H9 (cell line): ENCODE results near the gene TRIM40. TPM values are rescaled to one million over a fixed set of nuclear protein-coding genes. Genes with fewer than 3 reads are reported as not detected.

Experiments used
- DNase-seq: peaks from one replicate; pipeline ENCODE4 v3.0.0-alpha.2; 2017
- H2AFZ ChIP-seq: one replicate; pipeline ENCODE4 v1.6.1; 2013; ENCODE audit warnings: mild to moderate bottlenecking, low read length, control low read depth, moderate library complexity
- H2AK5ac ChIP-seq: 2 replicates; pipeline ENCODE4 v1.6.1; 2013; ENCODE audit warnings: low read length, control low read depth, mixed read lengths; ENCODE audit not compliant: insufficient read length
- H2BK120ac ChIP-seq: one replicate; pipeline ENCODE4 v1.6.1; 2013; ENCODE audit warnings: low read depth, mild to moderate bottlenecking, low read length, control low read depth, inconsistent platforms; ENCODE audit not compliant: poor library complexity, severe bottlenecking
- H2BK12ac ChIP-seq: 2 replicates; pipeline ENCODE4 v1.6.1; 2013; ENCODE audit warnings: low read length, control low read depth, mixed read lengths, low read depth; ENCODE audit not compliant: insufficient read length
- H2BK15ac ChIP-seq: 2 replicates; pipeline ENCODE4 v1.6.1; 2013; ENCODE audit warnings: low read depth, low read length, control low read depth
- H2BK20ac ChIP-seq: one replicate; pipeline ENCODE4 v1.6.1; 2013; ENCODE audit warnings: low read depth, mild to moderate bottlenecking, low read length, control low read depth, inconsistent platforms; ENCODE audit not compliant: poor library complexity, severe bottlenecking
- H2BK5ac ChIP-seq: 2 replicates; pipeline ENCODE4 v1.6.1; 2013; ENCODE audit warnings: low read length, control low read depth, mixed read lengths; ENCODE audit not compliant: insufficient read length
- H3K14ac ChIP-seq: 2 replicates; pipeline ENCODE4 v1.6.1; 2013; ENCODE audit warnings: low read length, control low read depth; ENCODE audit not compliant: insufficient read depth
- H3K18ac ChIP-seq: 2 replicates; pipeline ENCODE4 v1.6.1; 2013; ENCODE audit warnings: low read depth, mild to moderate bottlenecking, mixed read lengths, low read length, control low read depth; ENCODE audit not compliant: insufficient read length
- H3K23ac ChIP-seq: 2 replicates; pipeline ENCODE4 v1.6.1; 2013; ENCODE audit warnings: low read length, control low read depth, mixed read lengths, low read depth; ENCODE audit not compliant: insufficient read length
- H3K23me2 ChIP-seq: 2 replicates; pipeline ENCODE4 v1.6.1; 2013; ENCODE audit warnings: low read depth, mild to moderate bottlenecking, mixed read lengths, low read length, control low read depth; ENCODE audit not compliant: insufficient read length, poor library complexity, severe bottlenecking
- H3K27ac ChIP-seq: 2 replicates; pipeline ENCODE4 v1.5.1; 2013; ENCODE audit warnings: low read length, control low read depth, mixed read lengths, low read depth; ENCODE audit not compliant: insufficient read length
- H3K27me3 ChIP-seq: 2 replicates; pipeline ENCODE4 v1.6.1; 2013; ENCODE audit warnings: low read length, control low read depth, inconsistent platforms; ENCODE audit not compliant: insufficient read depth
- H3K4ac ChIP-seq: 2 replicates; pipeline ENCODE4 v1.6.1; 2013; ENCODE audit warnings: low read depth, mild to moderate bottlenecking, control low read depth, inconsistent platforms, low read length, moderate library complexity
- H3K4me1 ChIP-seq: 2 replicates; pipeline ENCODE4 v1.6.1; 2013; ENCODE audit warnings: low read length, control low read depth, inconsistent platforms; ENCODE audit not compliant: insufficient read depth
- H3K4me2 ChIP-seq: 2 replicates; pipeline ENCODE4 v1.6.1; 2013; ENCODE audit warnings: low read length, control low read depth, mixed read lengths; ENCODE audit not compliant: insufficient read length, insufficient read depth
- H3K56ac ChIP-seq: 2 replicates; pipeline ENCODE4 v1.6.1; 2013; ENCODE audit warnings: low read depth, mild to moderate bottlenecking, mixed read lengths, low read length, control low read depth; ENCODE audit not compliant: insufficient read length
- H3K79me1 ChIP-seq: 2 replicates; pipeline ENCODE4 v1.6.1; 2013; ENCODE audit warnings: low read depth, mild to moderate bottlenecking, moderate library complexity, low read length, control low read depth, inconsistent platforms; ENCODE audit not compliant: insufficient read depth, poor library complexity, severe bottlenecking
- H3K79me2 ChIP-seq: 2 replicates; pipeline ENCODE4 v1.6.1; 2013; ENCODE audit warnings: low read length, control low read depth, inconsistent platforms; ENCODE audit not compliant: insufficient read depth
- H3K9ac ChIP-seq: 2 replicates; pipeline ENCODE4 v1.6.1; 2013; ENCODE audit warnings: low read length, control low read depth, mixed read lengths; ENCODE audit not compliant: insufficient read length; ENCODE audit errors: extremely low read depth
- H3K9me3 ChIP-seq: one replicate; pipeline ENCODE4 v1.6.1; 2013; ENCODE audit warnings: low read depth, low read length, inconsistent platforms; ENCODE audit not compliant: control insufficient read depth
- H3T11ph ChIP-seq: one replicate; pipeline ENCODE4 v1.6.1; 2013; ENCODE audit warnings: mild to moderate bottlenecking, low read length, control low read depth, inconsistent platforms
- H4K20me1 ChIP-seq: one replicate; pipeline ENCODE4 v1.6.1; 2013; ENCODE audit not compliant: control insufficient read depth, insufficient read length, insufficient read depth
- H4K5ac ChIP-seq: 2 replicates; pipeline ENCODE4 v1.6.1; 2013; ENCODE audit warnings: low read depth, mild to moderate bottlenecking, mixed read lengths, low read length, control low read depth; ENCODE audit not compliant: insufficient read length
- H4K8ac ChIP-seq: replicated peaks from 2 replicates; pipeline ENCODE4 v1.6.1; 2013; ENCODE audit warnings: low read length, control low read depth, mixed read lengths, low read depth; ENCODE audit not compliant: insufficient read length
- H4K91ac ChIP-seq: 2 replicates; pipeline ENCODE4 v1.6.1; 2013; ENCODE audit warnings: low read depth, mild to moderate bottlenecking, moderate library complexity, mixed read lengths, low read length, control low read depth; ENCODE audit not compliant: insufficient read length
- H3K27ac Mint-ChIP-seq, 3 experiments: 2 replicates in 2 of 3; 3 replicates in 1 of 3; pipeline ENCODE4 v1.8.0; 2020 to 2021; ENCODE audit warnings: mixed read lengths in 3 of 3, mild to moderate bottlenecking in 1 of 3, moderate library complexity in 1 of 3
- H3K27me3 Mint-ChIP-seq: 2 replicates; pipeline ENCODE4 v1.8.0; 2021; ENCODE audit warnings: low read depth, mild to moderate bottlenecking, moderate library complexity, mixed read lengths
- H3K36me3 Mint-ChIP-seq, 3 experiments: 2 replicates in 2 of 3; 3 replicates in 1 of 3; pipeline ENCODE4 v1.8.0; 2020 to 2021; ENCODE audit warnings: low read depth in 3 of 3, mixed read lengths in 3 of 3; ENCODE audit not compliant: insufficient read depth in 1 of 3
- H3K4me1 Mint-ChIP-seq, 2 experiments: 2 replicates each; pipeline ENCODE4 v1.8.0; 2020; ENCODE audit warnings: mixed read lengths in 2 of 2
- H3K4me3 Mint-ChIP-seq, 2 experiments: 2 replicates in 1 of 2; 3 replicates in 1 of 2; pipeline ENCODE4 v1.8.0; 2020 to 2021; ENCODE audit warnings: mild to moderate bottlenecking in 2 of 2, mixed read lengths in 2 of 2, moderate library complexity in 1 of 2
- H3K9me3 Mint-ChIP-seq, 2 experiments: 2 replicates in 1 of 2; 3 replicates in 1 of 2; pipeline ENCODE4 v1.8.0; 2020; ENCODE audit warnings: mild to moderate bottlenecking in 2 of 2, mixed read lengths in 2 of 2, moderate library complexity in 1 of 2
- WGBS: extraction: QIAGEN DNeasy Blood & Tissue Kit; methylation state at CpG from one replicate; pipeline ENCODE4 v1.1.7; 2013; ENCODE audit warnings: missing lambda C conversion rate, low lambda C conversion rate, mixed read lengths; ENCODE audit not compliant: insufficient read length; ENCODE audit errors: extremely low coverage; 5-methylcytosine and 5-hydroxymethylcytosine counted together
- total RNA-seq: library from RNA; stranded (reverse); gene quantifications from 2 replicates; pipeline ENCODE4 v1.2.1, GENCODE V29; 2021
- TF ChIP-seq, protein P1 (sequence below): fragments of 200-600 bp; sonication (generic); conservative IDR thresholded peaks from 3 replicates; pipeline ENCODE4 v1.8.0; 2021; ENCODE audit warnings: antibody characterized with exemption, mild to moderate bottlenecking

TRIM40 gene
- total RNA-seq, 1 experiment from 2014 or later, result not detected

DNA sequence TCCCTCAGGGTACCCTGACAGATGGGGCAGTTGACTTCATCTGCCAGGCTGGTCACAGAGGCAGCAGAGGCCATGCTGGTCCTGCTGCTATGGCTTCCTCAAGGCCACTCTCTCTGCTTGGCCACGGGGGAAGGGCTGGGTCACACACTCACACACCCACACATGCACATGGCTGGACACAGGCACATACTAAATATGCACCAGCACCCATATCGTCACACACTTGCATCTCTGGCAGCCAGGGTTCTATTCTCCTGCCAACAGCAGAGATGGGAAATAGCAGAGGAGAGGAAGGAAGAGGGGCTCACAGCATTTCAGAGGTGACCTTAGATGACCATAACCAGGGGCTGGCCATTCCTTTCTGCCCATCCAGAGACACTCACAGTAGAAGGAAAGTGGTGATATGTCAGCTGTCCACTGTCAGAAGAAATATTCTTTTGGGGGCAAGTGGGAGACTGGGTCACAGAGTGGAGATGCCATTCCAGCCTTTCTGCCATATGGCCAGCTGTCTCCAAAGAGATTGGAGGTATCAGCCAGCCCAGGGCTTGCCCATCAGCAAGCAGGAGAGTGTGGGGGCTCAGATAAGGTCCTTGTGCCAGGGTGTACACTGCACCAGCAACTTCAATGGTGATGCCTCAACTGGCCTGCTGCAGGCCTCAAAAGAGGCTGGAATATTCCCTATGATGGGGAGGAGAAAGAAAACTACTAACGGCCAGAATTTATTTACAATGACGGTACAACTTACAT lies 25.0 kb downstream of the TRIM40 start, which contains the start of gene TRIM10:
TRIM10 (minus strand) TSS at position 427 of the 747 bp plus-strand sequence; CDS start at position 74, 353 bp downstream.
- Histone ChIP-seq H3K23ac (no peak within 1 kb of the TSS), H4K5ac (no peak within 1 kb of the TSS), H3K4me1 (peaks cover 3% of the 10 kb centered on the region; the same call in 1 of the 2 replicates), H3K9me3 (no peaks in the 10 kb centered on the region), H2BK15ac (no peak within 1 kb of the TSS), H4K91ac (no peak within 1 kb of the TSS), H2AK5ac (no peak within 1 kb of the TSS), H3K9ac (no peak within 1 kb of the TSS), H3T11ph (no peak within 1 kb of the TSS), H2BK12ac (no peak within 1 kb of the TSS), H3K56ac (no peak within 1 kb of the TSS), H2BK20ac (no peak within 1 kb of the TSS), H4K8ac (peak within 1 kb of the TSS; percentile 51), H2AFZ (no peak within 1 kb of the TSS), H2BK120ac (no peak within 1 kb of the TSS), H4K20me1 (no peaks in the 10 kb centered on the region), H3K79me2 (no peaks in the 10 kb centered on the region), H2BK5ac (no peak within 1 kb of the TSS), H3K27ac (no peak within 1 kb of the TSS), H3K14ac (no peak within 1 kb of the TSS; the same call in 1 of the 2 replicates), H3K27me3 (no peaks in the 10 kb centered on the region), H3K4ac (no peak within 1 kb of the TSS), H3K4me2 (no peak within 1 kb of the TSS), H3K23me2 (no peaks in the 10 kb centered on the region), H3K79me1 (no peaks in the 10 kb centered on the region), H3K18ac (no peak within 1 kb of the TSS)
- no peaks in the 10 kb centered on the region for H3K4me1 Mint-ChIP-seq
- WGBS, result no CpG with 5 or more reads among the region's 4 CpGs
- H3K27ac Mint-ChIP-seq, result no peak within 1 kb of the TSS
- no peaks in the 10 kb centered on the region for H3K36me3 Mint-ChIP-seq
- H3K4me3 Mint-ChIP-seq, result no peak within 1 kb of the TSS
- H3K9me3 Mint-ChIP-seq, result no peaks in the 10 kb centered on the region
- peaks cover 48% of the 10 kb centered on the region for H3K27me3 Mint-ChIP-seq
- TF ChIP-seq, protein P1, sequence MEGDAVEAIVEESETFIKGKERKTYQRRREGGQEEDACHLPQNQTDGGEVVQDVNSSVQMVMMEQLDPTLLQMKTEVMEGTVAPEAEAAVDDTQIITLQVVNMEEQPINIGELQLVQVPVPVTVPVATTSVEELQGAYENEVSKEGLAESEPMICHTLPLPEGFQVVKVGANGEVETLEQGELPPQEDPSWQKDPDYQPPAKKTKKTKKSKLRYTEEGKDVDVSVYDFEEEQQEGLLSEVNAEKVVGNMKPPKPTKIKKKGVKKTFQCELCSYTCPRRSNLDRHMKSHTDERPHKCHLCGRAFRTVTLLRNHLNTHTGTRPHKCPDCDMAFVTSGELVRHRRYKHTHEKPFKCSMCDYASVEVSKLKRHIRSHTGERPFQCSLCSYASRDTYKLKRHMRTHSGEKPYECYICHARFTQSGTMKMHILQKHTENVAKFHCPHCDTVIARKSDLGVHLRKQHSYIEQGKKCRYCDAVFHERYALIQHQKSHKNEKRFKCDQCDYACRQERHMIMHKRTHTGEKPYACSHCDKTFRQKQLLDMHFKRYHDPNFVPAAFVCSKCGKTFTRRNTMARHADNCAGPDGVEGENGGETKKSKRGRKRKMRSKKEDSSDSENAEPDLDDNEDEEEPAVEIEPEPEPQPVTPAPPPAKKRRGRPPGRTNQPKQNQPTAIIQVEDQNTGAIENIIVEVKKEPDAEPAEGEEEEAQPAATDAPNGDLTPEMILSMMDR, result no peak
- DNase-seq, result no peak
